Choroid plexus epithelial cell (primary cell): Measurements from ENCODE around the gene FCMR.

Source experiments
- DNase-seq: peaks from one replicate; pipeline ENCODE4 v3.0.0-alpha.2; 2010; ENCODE audit warnings: low read depth
- H3K4me3 ChIP-seq: 2 replicates; pipeline ENCODE4 v1.5.1; 2011; ENCODE audit warnings: low read depth, mild to moderate bottlenecking, control low read depth, low read length, moderate library complexity
- CTCF ChIP-seq: conservative IDR thresholded peaks from 2 replicates; pipeline ENCODE4 v1.5.1; 2011; ENCODE audit warnings: low read depth, mild to moderate bottlenecking, control low read depth, inconsistent platforms, low read length, moderate library complexity

The FCMR gene

GRCh38 chr1:206923009-206923960 lies 1.5 kb upstream of the FCMR start:
- DNase-seq: no peak
- no peak for TF ChIP-seq CTCF
- H3K4me3 ChIP-seq: no peak overlapping the region

- H3K4me3 ChIP-seq: no peak overlapping the region
These were observed 783 bp upstream of the FCMR start for GRCh38 chr1:206922524-206922923.

GRCh38 chr1:206918076-206918475 lies 3.7 kb downstream of the FCMR start:
- no peak for DNase-seq
- H3K4me3 ChIP-seq: no peak overlapping the region
- no peak for TF ChIP-seq CTCF

More at GRCh38 chr1:206922524-206922923, 783 bp upstream of the FCMR start:
- no peak for DNase-seq
- no peak for TF ChIP-seq CTCF

- H3K4me3 ChIP-seq: no peak overlapping the region
- no peak for TF ChIP-seq CTCF
- DNase-seq: no peak
These were observed 5.6 kb downstream of the FCMR start for GRCh38 chr1:206916000-206916709.

- no peak overlapping the region for H3K4me3 ChIP-seq
- DNase-seq: no peak
- no peak for TF ChIP-seq CTCF
These were observed 6.6 kb downstream of the FCMR start for GRCh38 chr1:206915030-206915735.

GRCh38 chr1:206913766-206914537 lies 7.8 kb downstream of the FCMR start:
- no peak for DNase-seq
- H3K4me3 ChIP-seq: no peak overlapping the region
- no peak for TF ChIP-seq CTCF
